Neural progenitor cell (in vitro differentiated cells): ENCODE measurements around the gene NOM1.

ENCODE experiments used
- CTCF ChIP-seq: fragments of 200-600 bp; sonication (generic); IDR thresholded peaks from 2 replicates; pipeline ENCODE4 v1.5.1; 2017; ENCODE audit warnings: antibody characterized with exemption, mild to moderate bottlenecking
- EZH2 ChIP-seq: fragments of 200-600 bp; sonication (generic); IDR thresholded peaks from 2 replicates; pipeline ENCODE4 v1.6.1; 2017; ENCODE audit warnings: antibody characterized with exemption, mild to moderate bottlenecking, moderate library complexity
- EZH2phosphoT487 ChIP-seq: fragments of 200-600 bp; sonication (generic); IDR thresholded peaks from 2 replicates; pipeline ENCODE4 v1.6.1; 2017; ENCODE audit warnings: antibody characterized with exemption

- TF ChIP-seq EZH2phosphoT487, result no peak
- TF ChIP-seq CTCF, result no peak
- no peak for TF ChIP-seq EZH2
Measured at GRCh38 chr7:156943091-156944041, 6.1 kb upstream of the NOM1 start.
